NCI-H1417 treated with DMSO at 0.1 percent for 48 hours (cell line): ENCODE results near the gene PRR22.
"Not testable (repeated sequence)": the region's sequence is repeated elsewhere in the genome, so short reads cannot be mapped to it uniquely, and the experiment has no call there.

Experiments
- DNase-seq: peaks from one replicate; lab custom pipeline; 2025; lab: John Stamatoyannopoulos, UW

PRR22 gene

GRCh38 chr19:5749505-5749904 lies 35.0 kb downstream of the PRR22 start:
- DNase-seq, result no peak

- not testable (repeated sequence) for DNase-seq
These were observed 35.6 kb downstream of the PRR22 start for GRCh38 chr19:5748920-5749319.

- not testable (repeated sequence) for DNase-seq
These were observed 39.5 kb downstream of the PRR22 start for GRCh38 chr19:5744999-5745398.

- no peak for DNase-seq
These were observed 40.9 kb downstream of the PRR22 start for GRCh38 chr19:5743630-5744029.

GRCh38 chr19:5742051-5742450 lies 42.5 kb downstream of the PRR22 start:
- no peak for DNase-seq

GRCh38 chr19:5738423-5738822 lies 46.1 kb downstream of the PRR22 start:
- DNase-seq, result no peak

- not testable (repeated sequence) for DNase-seq
These were observed 51.4 kb downstream of the PRR22 start for GRCh38 chr19:5733172-5733571.
